Nephron progenitor cell (in vitro differentiated cells): ENCODE data around the gene CAMKK2.
A peak's percentile ranks its signal among the peaks of the same experiment; 100 is the strongest.

Source experiments
- DNase-seq: peaks from one replicate; pipeline ENCODE4 v3.0.0; 2021
- H3K27ac Mint-ChIP-seq: 2 replicates; pipeline ENCODE4 v1.8.0; 2021; ENCODE audit warnings: mild to moderate bottlenecking, moderate library complexity, mixed read lengths
- H3K27me3 Mint-ChIP-seq: 2 replicates; pipeline ENCODE4 v1.8.0; 2021; ENCODE audit warnings: mild to moderate bottlenecking, low read depth, mixed read lengths; ENCODE audit not compliant: poor library complexity
- H3K36me3 Mint-ChIP-seq: 2 replicates; pipeline ENCODE4 v1.8.0; 2021; ENCODE audit warnings: low read depth, mixed read lengths
- H3K4me1 Mint-ChIP-seq: 2 replicates; pipeline ENCODE4 v1.8.0; 2021; ENCODE audit warnings: mixed read lengths
- H3K4me3 Mint-ChIP-seq: 2 replicates; pipeline ENCODE4 v1.8.0; 2021; ENCODE audit warnings: mild to moderate bottlenecking, moderate library complexity, mixed read lengths
- H3K9me3 Mint-ChIP-seq: 2 replicates; pipeline ENCODE4 v1.8.0; 2021; ENCODE audit warnings: mild to moderate bottlenecking, moderate library complexity, mixed read lengths
- CTCF ChIP-seq: fragments of 200-600 bp; sonication (generic); IDR thresholded peaks from 2 replicates; pipeline ENCODE4 v1.5.0; 2021; ENCODE audit warnings: antibody characterized with exemption

CAMKK2 gene

GRCh38 chr12:121217063-121217462, 79.4 kb downstream of the CAMKK2 start:
- DNase-seq: no peak
- TF ChIP-seq CTCF: no peak
- peaks cover 5% of the 10 kb centered on the region for H3K4me1 Mint-ChIP-seq
- no peaks in the 10 kb centered on the region for H3K27me3 Mint-ChIP-seq
- no peak overlapping the region for H3K27ac Mint-ChIP-seq
- peaks cover 9% of the 10 kb centered on the region for H3K36me3 Mint-ChIP-seq
- H3K9me3 Mint-ChIP-seq: no peaks in the 10 kb centered on the region
- H3K4me3 Mint-ChIP-seq: no peak overlapping the region

GRCh38 chr12:121216102-121216501, 80.4 kb downstream of the CAMKK2 start:
- H3K4me3 Mint-ChIP-seq: no peak overlapping the region
- DNase-seq: no peak

DNA sequence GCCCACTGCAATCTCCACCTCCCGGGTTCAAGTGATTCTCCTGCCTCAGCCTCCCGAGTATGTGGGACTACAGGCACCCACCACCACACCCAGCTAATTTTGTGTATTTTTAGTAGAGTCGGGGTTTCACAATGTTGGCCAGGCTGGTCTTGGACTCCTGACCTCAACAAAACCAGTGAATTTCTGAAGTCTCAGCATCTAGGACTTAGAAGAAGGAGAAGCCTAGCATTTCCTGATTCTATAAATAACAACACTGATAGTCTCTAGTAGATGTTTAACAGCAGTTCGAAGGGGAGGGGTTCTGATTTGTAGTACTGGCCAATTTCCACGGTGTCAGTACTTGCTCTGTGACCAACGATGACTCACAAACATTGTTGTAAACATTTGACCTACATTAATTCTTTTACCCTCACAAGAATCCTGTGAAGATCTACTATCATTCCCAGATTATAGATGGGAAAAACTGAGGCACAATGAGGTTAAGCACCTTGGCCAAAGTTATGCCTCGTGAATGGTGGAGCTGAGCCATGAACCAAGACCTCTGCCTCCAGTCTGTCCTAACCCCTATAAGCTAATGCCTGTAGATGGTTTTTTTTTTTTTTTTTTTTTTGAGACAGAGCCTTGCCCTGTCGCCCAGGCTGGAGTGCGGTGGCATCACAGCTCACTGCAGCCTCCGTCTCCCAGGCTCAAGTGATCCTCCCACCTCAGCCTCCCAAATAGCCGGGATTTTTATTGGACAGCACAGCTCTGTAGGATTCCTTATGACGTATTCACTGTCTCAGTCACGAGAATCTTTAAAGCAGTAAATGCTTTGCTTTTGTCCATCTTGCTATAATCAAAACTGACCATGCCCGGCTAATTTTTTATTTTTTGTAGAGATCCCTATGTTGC, 81.4 kb downstream of the CAMKK2 start:
- Mint-ChIP-seq H3K36me3 (peaks cover 9% of the 10 kb centered on the region), H3K4me3 (no peak overlapping the region), H3K27ac (peak overlapping the region; percentile 78), H3K9me3 (no peaks in the 10 kb centered on the region), H3K4me1 (peaks cover 14% of the 10 kb centered on the region), H3K27me3 (no peaks in the 10 kb centered on the region)
- DNase-seq: no peak
- TF ChIP-seq CTCF: no peak

More at GRCh38 chr12:121216102-121216501, 80.4 kb downstream of the CAMKK2 start:
- Mint-ChIP-seq H3K4me1 (peaks cover 7% of the 10 kb centered on the region), H3K27me3 (no peaks in the 10 kb centered on the region), H3K36me3 (peaks cover 9% of the 10 kb centered on the region), H3K9me3 (no peaks in the 10 kb centered on the region), H3K27ac (no peak overlapping the region)
- TF ChIP-seq CTCF: no peak

DNA sequence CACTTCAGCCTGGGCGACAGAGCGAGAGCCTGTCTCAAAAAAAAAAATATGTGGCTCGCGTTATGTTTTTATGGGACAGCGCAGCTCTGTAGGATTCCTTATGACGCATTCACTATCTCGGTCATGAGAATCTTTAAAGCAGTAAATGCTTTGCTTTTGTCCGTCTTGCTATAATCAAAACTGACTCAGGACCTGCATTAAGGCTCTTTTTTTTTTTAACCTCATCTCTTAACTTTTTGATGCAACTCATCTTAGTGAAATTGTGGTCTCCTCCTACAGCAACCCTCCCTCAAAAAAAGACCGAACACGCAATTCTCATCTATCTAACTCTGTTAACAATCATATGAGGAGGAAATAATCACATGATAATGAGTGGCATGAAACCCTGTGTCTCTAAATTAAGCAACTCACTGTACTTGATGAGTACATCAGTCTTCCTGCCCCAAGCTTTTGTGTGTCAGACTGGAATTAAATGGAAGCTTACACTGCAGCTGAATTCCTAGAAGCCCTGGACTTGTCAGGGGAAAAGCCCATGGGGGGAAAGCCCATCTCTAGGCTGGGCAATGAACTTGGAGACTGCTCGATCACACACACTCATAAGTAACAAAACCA, 82.2 kb downstream of the CAMKK2 start:
- no peak for DNase-seq
- Mint-ChIP-seq H3K4me1 (peaks cover 14% of the 10 kb centered on the region), H3K9me3 (no peaks in the 10 kb centered on the region), H3K27ac (no peak overlapping the region), H3K4me3 (no peak overlapping the region), H3K36me3 (peaks cover 9% of the 10 kb centered on the region), H3K27me3 (no peaks in the 10 kb centered on the region)
- TF ChIP-seq CTCF: no peak

DNA sequence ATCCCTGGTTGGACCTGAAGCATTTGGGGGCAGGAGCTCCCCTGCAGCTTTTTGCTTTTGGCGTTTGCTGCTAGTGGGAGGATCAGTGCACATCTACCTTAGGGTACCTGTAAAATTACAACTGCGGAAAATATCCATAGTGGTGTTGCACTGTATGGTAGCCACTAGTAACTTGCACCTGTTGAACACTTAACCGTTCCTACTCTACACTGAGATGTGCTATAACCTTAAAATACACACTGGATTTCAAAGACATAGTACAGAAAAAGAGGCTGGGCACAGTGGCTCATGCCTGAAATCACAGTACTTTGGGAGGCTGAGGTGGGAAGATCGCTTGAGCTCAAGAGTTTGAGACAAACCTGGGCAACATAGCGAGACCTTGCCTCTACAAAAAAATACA, 83.6 kb downstream of the CAMKK2 start:
- H3K4me3 Mint-ChIP-seq: no peak overlapping the region
- peaks cover 14% of the 10 kb centered on the region for H3K4me1 Mint-ChIP-seq
- peaks cover 9% of the 10 kb centered on the region for H3K36me3 Mint-ChIP-seq
- no peak overlapping the region for H3K27ac Mint-ChIP-seq
- DNase-seq: no peak
- H3K27me3 Mint-ChIP-seq: peaks cover 9% of the 10 kb centered on the region
- H3K9me3 Mint-ChIP-seq: no peaks in the 10 kb centered on the region
- no peak for TF ChIP-seq CTCF
